Eye (tissue), 1 donor: ENCODE results near the gene ARID3B.

ENCODE experiments used
- DNase-seq: peaks from one replicate; pipeline ENCODE4 v3.0.0-alpha.2; 2015

The ARID3B gene

GRCh38 chr15:74608786-74609185 lies 67.8 kb downstream of the ARID3B start:
- DNase-seq, result no peak

DNA sequence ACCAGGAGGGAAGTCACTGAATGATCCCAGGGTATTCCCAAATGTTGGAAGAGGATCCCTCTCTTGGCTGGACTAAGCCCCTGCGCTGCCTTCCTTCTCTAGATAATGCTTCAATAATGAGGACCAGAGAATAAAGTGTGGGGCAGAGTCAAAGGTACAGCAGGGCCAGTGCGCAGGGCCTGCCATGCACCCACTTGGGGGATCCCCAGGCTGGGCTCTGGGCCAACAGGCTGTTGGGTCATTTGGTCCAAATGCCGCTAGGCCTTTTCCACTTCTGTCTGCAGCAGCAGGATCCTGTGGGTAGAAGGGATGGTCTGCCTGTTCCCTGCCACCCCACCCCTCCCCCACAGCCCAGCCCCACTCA lies 68.9 kb downstream of the ARID3B start:
- no peak for DNase-seq

GRCh38 chr15:74610302-74610951 lies 69.4 kb downstream of the ARID3B start:
- DNase-seq, result peak; percentile 74

GRCh38 chr15:74611341-74611740 lies 70.3 kb downstream of the ARID3B start:
- no peak for DNase-seq

DNA sequence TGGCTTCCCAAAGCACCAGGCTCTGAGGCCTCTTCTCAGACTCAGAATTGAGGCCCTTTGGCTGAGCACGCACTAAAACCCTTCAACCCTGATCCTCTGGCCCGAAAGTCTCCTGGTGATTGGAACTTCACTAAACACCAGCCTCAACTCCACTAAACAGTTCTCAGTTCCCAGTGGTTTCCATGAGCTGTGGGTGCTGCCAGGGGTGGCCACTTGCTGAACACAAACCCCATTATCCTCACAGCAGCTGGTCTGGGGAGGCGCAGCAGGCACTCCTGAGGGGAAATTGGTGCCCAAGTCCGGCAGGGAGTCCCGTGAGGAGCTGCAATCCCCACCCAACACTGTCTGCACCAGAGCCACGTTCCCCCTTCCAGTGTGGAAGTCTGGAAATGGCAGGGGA lies 70.8 kb downstream of the ARID3B start:
- DNase-seq, result no peak

- no peak for DNase-seq
Observed at GRCh38 chr15:74612677-74613076, 71.7 kb downstream of the ARID3B start.

DNA sequence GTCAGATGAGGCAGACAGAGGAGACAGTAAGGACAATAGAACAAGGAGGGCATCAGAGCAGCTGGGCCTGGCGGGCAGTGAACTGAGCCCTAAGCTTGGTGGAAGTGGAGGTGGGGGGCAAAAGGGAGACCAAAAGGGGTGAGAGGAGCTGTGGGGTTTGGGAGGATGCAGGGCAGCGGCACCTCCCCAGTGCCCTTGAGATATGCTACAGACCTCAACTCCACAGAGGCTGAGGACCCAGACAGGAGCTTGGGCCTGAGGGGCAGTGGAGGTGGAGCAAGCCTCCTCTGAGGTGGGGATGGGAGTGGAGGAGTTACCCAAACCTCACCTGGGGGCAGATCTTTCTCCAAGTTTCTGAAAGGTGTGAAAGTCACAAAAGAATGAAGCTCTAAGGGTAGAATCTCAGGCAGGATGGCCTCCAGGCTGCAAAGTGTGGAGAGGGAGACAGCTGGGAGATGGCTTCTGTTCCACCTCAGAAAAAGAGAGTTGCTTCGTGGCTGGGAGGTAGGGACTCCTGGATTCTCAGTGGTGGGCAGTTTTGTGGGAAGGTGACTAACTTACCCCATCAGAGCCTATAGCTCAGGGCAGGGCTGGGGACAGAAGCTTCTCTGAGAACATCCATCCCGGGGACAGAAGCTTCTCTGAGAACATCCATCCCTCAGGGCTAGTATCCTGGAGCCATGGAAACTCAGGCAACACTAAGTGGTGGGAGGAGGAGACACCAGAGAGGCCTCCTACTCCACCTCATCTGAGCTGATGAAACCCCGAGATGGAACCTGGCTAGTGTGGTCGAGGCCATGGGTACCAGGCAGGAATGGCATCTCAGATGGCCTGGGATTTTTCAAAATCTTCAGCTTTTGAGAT lies 72.3 kb downstream of the ARID3B start:
- peak; percentile 39 for DNase-seq

DNA sequence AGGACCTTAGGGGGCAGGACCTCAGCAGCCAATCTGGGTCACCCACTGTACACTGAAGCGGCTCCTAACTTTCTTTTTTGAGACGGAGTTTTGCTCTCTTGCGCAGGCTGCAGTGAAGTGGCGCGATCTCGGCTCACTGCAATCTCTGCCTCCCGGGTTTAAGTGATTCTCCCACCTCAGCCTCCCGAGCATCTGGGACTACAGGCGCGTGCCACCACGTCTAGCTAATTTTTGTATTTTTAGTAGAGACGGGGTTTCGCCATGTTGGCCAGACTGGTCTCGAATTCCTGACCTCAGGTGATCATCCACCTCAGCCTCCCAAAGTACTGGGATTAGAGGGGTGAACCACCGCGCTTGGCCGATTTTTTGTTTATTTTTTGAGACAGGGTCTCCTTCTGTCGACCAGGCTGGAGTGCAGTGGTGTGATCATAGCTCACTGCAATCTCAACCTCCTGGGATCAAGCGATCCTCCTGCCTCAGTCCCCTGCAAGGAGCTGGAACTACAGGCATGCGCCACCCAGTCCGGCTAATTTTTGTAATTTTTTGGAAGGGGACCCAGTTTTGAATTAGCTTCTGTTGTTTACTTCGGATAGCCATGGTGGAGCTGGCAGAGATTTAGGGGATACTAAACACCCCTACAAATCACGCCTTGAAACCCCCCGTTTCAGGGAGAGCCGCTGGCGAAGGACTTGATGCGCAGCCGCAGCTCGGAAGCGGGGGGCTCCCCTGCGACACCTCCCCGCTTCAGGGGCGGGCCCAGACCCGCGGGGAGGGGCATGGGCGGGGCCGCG lies 73.1 kb downstream of the ARID3B start:
- no peak for DNase-seq

DNA sequence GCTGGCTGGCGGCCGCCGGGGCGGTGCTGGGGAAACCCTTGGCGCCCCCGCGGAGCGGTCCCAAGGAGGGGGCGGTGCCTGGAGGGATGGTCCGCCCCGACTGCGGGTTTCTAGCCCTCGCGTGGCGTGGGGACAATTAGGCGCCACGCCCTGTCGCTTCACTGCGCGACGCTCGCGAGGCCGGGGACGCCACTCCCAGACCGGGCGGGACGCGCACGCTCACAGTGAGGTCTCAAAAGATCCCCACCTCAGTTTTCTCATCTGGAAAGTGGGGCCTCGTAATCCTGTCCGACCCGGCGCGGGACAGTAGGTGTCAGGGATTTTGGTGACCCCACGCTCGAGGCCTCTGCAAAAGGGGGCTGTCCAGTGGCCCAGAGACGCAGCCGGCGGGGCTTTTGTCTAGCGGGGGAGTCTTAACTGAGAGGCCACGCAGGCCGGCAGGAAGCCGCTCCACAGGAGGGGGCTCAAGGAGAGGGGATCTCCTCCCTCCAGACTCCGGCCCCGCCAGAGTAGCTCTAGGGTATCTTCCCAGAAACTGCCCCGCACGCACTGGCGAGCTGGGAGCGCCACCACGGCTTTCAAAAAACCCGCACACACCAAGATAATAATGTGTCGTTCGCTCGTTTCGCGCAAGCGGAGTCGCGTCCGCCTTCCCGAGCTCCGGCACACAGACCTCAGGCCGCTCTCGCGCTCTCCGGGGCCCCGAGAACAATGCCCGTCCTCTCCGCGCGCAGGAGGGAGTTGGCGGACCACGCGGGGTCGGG lies 73.9 kb downstream of the ARID3B start:
- peak; percentile 90 for DNase-seq

GRCh38 chr15:74615508-74616365 lies 74.7 kb downstream of the ARID3B start, which contains the start of gene CLK3:
Gene CLK3 (plus strand): TSS chr15:74615836. CDS start chr15:74619197, 3,361 bp downstream.
- DNase-seq, result peak; percentile 98

- DNase-seq, result peak; percentile 46
Observed at GRCh38 chr15:74616366-74616939, 75.4 kb downstream of the ARID3B start.

DNA sequence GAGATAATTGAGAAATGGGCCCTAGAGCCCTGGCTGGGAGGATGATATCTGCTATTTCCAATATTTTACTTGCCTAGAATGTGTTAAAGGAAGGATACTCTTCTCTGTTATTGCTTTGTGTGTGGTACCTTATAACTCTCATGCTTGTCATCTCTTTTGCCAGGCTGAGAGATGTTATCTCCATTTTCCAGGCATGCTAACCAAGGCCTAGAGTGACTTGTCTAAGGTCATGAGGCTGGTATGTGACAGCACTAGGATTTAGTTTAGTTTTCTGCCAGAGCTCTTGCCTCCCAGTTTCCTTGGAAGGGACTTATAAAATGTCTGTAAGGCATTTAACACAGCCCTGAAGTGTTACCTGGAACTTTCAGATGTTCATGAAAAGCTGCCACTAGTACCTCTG lies 76.0 kb downstream of the ARID3B start:
- no peak for DNase-seq

GRCh38 chr15:74618841-74619596 lies 78.0 kb downstream of the ARID3B start:
- no peak for DNase-seq

DNA sequence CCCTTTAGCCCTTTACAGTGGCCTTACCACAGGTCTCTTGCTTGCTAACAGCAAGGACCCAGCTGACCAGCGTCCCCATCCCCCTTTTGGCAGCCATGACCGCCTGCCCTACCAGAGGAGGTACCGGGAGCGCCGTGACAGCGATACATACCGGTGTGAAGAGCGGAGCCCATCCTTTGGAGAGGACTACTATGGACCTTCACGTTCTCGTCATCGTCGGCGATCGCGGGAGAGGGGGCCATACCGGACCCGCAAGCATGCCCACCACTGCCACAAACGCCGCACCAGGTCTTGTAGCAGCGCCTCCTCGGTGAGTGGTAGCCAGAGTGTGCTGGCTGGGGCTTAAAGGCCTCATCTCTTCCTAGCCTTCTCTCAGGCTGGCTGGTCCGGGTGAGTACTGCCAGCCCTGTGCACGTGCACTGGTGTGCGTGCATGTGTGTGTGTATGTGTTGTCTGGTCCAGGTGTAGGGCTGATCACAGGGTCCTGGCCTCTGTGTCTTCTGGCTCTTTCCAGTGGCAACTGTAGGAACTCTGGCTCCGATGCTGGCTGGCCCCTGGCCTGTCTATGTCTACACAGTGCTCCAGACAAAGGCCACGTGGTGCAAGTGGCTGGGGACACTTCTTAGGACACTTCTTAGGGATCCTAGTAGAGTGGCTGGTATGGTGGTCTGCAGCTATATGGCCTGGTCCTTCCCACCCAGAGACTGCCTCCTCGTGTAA lies 79.1 kb downstream of the ARID3B start:
- no peak for DNase-seq

DNA sequence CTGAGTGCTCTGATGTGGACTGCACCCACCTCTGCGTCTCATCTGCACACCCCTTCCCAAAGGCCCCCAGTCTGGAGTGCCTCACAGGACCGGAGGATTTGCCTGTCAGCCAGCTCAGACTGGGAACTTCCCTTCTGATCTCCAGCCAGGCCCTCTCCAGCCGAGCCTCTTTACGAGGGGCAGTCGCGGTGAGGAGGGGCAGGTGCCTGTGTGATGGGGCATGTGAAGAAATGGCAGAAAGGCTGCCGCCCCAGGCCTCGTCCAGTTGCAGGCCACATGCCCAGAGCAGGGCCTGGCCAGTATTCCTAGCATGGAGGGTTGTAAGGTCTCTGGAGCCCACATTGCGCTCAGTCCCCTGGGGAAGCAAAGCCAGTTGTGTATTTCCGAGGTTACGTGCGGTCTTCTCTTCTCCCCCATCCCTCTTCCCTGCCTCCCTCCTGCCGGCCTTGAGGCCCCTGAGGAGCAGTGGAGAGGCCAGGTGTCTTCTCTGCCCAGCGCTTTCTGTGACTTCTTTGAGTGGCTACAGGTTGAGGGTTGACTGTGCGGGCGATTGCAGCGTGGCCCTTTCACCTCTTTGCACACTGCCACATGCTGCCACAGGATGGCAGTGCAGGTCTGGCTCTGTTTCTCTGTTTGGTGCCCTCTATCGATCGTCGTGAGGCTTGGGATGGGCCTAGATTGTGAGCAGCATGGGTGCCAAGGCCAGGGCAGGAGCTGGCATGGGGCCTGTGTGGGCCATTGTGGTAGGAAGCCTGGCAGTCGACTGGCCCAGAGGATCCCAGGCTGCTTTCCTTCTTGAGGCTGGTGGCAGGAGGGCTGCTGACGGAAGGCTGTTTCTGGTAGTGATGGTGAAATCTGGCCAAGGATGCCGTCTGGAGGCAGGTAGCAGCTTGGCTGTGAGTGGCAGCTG lies 79.9 kb downstream of the ARID3B start:
- DNase-seq, result peak; percentile 77

- no peak for DNase-seq
Observed at GRCh38 chr15:74621546-74621920, 80.5 kb downstream of the ARID3B start.

DNA sequence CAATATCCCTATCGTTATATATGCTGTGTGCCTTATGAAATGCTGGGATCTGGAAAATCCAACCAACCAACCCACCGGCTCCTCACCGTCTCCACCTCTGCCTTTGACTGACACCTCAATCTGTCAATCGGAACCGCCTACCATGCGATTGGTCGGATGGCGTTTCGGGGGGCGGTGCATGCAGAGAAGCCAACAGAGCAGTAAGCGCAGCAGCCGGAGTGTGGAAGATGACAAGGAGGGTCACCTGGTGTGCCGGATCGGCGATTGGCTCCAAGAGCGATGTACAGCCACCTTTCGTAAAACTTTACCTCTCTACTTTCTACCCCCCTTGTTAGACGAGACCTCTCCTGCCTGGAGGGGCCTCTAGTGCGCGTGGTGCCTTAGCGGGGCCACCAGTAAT lies 80.9 kb downstream of the ARID3B start:
- no peak for DNase-seq

DNA sequence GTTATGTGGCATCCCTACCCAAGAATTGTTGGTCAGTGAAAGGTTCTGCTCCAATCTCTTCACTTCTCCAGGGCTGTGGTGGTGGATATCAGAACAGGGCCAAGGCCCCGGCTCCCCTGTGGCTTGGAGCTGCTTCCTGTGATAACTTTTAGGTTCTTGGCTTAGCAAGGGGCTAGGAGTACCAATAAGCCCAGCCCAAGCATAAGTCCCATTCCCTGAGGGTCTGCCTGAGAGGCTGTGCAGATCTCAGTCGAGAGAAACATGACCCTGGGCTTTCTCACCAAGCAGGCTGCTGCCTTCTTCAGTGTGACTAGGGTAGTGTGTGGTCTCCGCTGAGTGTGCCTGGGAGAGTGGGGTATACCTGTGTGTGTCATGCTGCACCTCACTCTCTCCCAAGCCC lies 81.7 kb downstream of the ARID3B start:
- no peak for DNase-seq
